DND-41 (cell line): ENCODE results near the gene SLC7A9.

Experiments used
- EZH2 ChIP-seq: IDR thresholded peaks from 3 replicates; pipeline ENCODE4 v1.6.1; 2012; ENCODE audit warnings: borderline replicate concordance, low read depth, mild to moderate bottlenecking, moderate library complexity, low read length, inconsistent platforms; ENCODE audit not compliant: severe bottlenecking
- TF ChIP-seq, protein P1 (sequence below): IDR thresholded peaks from 2 replicates; pipeline ENCODE4 v1.5.1; 2012; ENCODE audit warnings: borderline replicate concordance, low read length, moderate library complexity, mild to moderate bottlenecking; ENCODE audit not compliant: poor library complexity, severe bottlenecking; ENCODE audit errors: extremely low read depth

DNA sequence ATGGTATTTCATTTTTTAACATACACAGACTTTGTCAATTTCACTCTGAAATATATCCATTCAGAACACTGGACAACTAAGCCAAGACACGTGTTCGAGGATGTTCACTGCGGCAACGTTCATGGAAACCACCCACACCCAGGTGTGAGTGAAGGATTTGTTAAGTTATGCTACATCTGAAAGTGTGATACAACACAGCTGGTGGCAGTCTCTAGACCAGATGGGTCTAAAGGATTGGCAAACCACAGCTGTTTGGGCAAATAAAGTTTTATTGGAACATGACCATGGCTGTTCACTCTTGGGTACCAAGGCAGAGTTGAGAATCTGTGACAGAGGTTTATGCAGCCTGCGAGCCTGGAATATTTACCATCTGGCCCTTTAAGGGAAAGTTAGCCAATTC is 12.0 kb downstream of the SLC7A9 start:
- TF ChIP-seq, protein P1, sequence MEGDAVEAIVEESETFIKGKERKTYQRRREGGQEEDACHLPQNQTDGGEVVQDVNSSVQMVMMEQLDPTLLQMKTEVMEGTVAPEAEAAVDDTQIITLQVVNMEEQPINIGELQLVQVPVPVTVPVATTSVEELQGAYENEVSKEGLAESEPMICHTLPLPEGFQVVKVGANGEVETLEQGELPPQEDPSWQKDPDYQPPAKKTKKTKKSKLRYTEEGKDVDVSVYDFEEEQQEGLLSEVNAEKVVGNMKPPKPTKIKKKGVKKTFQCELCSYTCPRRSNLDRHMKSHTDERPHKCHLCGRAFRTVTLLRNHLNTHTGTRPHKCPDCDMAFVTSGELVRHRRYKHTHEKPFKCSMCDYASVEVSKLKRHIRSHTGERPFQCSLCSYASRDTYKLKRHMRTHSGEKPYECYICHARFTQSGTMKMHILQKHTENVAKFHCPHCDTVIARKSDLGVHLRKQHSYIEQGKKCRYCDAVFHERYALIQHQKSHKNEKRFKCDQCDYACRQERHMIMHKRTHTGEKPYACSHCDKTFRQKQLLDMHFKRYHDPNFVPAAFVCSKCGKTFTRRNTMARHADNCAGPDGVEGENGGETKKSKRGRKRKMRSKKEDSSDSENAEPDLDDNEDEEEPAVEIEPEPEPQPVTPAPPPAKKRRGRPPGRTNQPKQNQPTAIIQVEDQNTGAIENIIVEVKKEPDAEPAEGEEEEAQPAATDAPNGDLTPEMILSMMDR: no peak
- TF ChIP-seq EZH2: no peak
